WTC11 (cell line): ENCODE data around the gene TMEM30A.

Experiments
- OVOL2 ChIP-seq: fragments of 250-450 bp; sonication (Bioruptor Pico); IDR thresholded peaks from 2 replicates; pipeline ENCODE4 v1.9.0; 2021; ENCODE audit warnings: mild to moderate bottlenecking, borderline replicate concordance
- TF ChIP-seq, protein P1 (sequence below): fragments of 200-600 bp; IDR thresholded peaks from 2 replicates; pipeline ENCODE4 v1.8.0; 2022; ENCODE audit warnings: antibody characterized with exemption

DNA sequence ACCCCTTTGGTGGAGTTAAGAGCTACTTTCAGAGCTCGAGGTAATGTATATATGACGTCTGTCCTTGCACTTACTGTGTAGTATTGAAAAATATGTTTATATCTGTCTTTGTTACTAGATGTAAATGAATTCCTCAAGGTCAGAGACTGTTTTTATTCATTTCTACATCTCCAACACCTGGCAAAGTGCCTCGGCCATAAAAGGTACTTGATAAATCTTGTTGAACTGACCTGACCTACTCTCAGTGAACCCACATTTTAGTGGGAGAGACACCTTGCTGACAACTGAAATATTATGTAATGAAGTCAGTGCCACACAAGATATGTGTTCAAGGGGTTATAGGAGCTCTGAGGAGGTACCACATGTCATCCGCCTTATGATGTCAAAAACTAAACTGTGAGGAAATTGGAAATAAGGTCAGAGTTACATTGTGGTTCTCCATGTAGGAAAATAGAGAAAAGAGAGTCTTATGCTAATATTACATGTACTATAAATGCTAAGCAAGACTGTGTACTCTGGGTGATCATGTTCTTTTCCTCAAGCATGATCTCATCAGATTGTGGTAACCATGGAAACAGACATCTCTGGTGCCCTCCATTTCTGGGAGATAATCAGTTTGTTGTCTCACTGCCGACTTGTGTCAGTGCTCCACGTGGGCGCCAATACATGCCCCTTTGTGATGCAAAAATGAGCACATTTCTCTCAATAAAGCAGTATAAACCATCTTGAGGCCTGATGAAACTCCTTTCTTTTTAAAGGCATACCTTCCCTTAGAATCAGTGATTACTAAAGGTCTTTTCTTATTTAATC, 5.7 kb upstream of the TMEM30A start:
- TF ChIP-seq, protein P1, sequence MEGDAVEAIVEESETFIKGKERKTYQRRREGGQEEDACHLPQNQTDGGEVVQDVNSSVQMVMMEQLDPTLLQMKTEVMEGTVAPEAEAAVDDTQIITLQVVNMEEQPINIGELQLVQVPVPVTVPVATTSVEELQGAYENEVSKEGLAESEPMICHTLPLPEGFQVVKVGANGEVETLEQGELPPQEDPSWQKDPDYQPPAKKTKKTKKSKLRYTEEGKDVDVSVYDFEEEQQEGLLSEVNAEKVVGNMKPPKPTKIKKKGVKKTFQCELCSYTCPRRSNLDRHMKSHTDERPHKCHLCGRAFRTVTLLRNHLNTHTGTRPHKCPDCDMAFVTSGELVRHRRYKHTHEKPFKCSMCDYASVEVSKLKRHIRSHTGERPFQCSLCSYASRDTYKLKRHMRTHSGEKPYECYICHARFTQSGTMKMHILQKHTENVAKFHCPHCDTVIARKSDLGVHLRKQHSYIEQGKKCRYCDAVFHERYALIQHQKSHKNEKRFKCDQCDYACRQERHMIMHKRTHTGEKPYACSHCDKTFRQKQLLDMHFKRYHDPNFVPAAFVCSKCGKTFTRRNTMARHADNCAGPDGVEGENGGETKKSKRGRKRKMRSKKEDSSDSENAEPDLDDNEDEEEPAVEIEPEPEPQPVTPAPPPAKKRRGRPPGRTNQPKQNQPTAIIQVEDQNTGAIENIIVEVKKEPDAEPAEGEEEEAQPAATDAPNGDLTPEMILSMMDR: no peak
- no peak for TF ChIP-seq OVOL2 (CRISPR knock-in tag)
